BJ (cell line): ENCODE data around the gene TSC22D1. TPM values are rescaled to one million over a fixed set of nuclear protein-coding genes. Genes with fewer than 3 reads are reported as not detected.

Experiments
- CTCF ChIA-PET: fragments of 350-600 bp; formaldehyde crosslinking; extraction: SDS; loops from one replicate; lab custom pipeline; 2021; ENCODE audit warnings: antibody characterized with exemption, inconsistent platforms; lab: Yijun Ruan, JAX
- POLR2A ChIA-PET: fragments of 300-600 bp; sonication (Branson Sonifier 250); formaldehyde crosslinking; extraction: SDS; loops from one replicate; lab custom pipeline; 2021; ENCODE audit warnings: antibody characterized with exemption; lab: Charles Lee
- DNase-seq: peaks from one replicate; pipeline ENCODE4 v3.0.0-alpha.2; 2011; ENCODE audit warnings: low read depth
- H3K27me3 ChIP-seq: 2 replicates; pipeline ENCODE4 v1.6.0; 2011; ENCODE audit warnings: low read length; ENCODE audit not compliant: control insufficient read depth, insufficient read depth
- H3K36me3 ChIP-seq: 2 replicates; pipeline ENCODE4 v1.5.1; 2011; ENCODE audit warnings: low read length; ENCODE audit not compliant: control insufficient read depth, insufficient read depth
- H3K4me3 ChIP-seq: 2 replicates; pipeline ENCODE4 v1.5.1; 2011; ENCODE audit warnings: low read depth, mild to moderate bottlenecking, control low read depth, low read length
- CTCF ChIP-seq: IDR thresholded peaks from 2 replicates; pipeline ENCODE4 v1.5.1; 2011; ENCODE audit warnings: low read depth, mild to moderate bottlenecking, control low read depth, inconsistent platforms, low read length, moderate library complexity; ENCODE audit not compliant: insufficient read depth
- polyA plus RNA-seq: library from polyadenylated mRNA; depleted of rRNA; stranded (reverse); fragments of >200 nt; gene quantifications from 2 replicates; pipeline ENCODE4 v1.2.3, GENCODE V29; 2011

TSC22D1 gene
- polyA plus RNA-seq, 1 experiment = 33.5 TPM

GRCh38 chr13:44470638-44471562 lies 105.2 kb downstream of the TSC22D1 start:
- ChIA-PET CTCF (interaction anchor here (0.8 to 2.8 kb wide), 9 partner anchors 8 to 569 kb away, joined by 3 to 14 read pairs (median 4); no protein-coding TSS in a partner anchor), POLR2A (interaction anchor here (0.8 kb wide), 1 partner anchor 12 kb away, joined by 3 read pairs; no protein-coding TSS in a partner anchor)
- peak; percentile 35; the same call in 1 of the 2 replicates for TF ChIP-seq CTCF
- no peaks in the 10 kb centered on the region for H3K36me3 ChIP-seq
- H3K4me3 ChIP-seq = no peak overlapping the region
- no peak for DNase-seq
- H3K27me3 ChIP-seq = no peaks in the 10 kb centered on the region

- no peaks in the 10 kb centered on the region for H3K36me3 ChIP-seq
- no peak overlapping the region for H3K4me3 ChIP-seq
- POLR2A ChIA-PET = no interaction called here
- CTCF ChIA-PET = interaction anchor here (1.5 to 2.8 kb wide), 3 partner anchors 457 to 563 kb away, joined by 3 to 14 read pairs (median 5); no protein-coding TSS in a partner anchor
- DNase-seq = no peak
- no peak for TF ChIP-seq CTCF
- no peaks in the 10 kb centered on the region for H3K27me3 ChIP-seq
Measured at GRCh38 chr13:44468874-44469273, 107.3 kb downstream of the TSC22D1 start.

- no peak for TF ChIP-seq CTCF
- DNase-seq = peak; percentile 12
- no peaks in the 10 kb centered on the region for H3K27me3 ChIP-seq
- ChIA-PET CTCF (interaction anchor here (0.7 to 2.2 kb wide), 5 partner anchors 28 to 560 kb away, joined by 3 to 8 read pairs (median 5); no protein-coding TSS in a partner anchor), POLR2A (no interaction called here)
- H3K36me3 ChIP-seq = no peaks in the 10 kb centered on the region
- no peak overlapping the region for H3K4me3 ChIP-seq
Measured at GRCh38 chr13:44465318-44465717, 110.8 kb downstream of the TSC22D1 start.

- no peak for TF ChIP-seq CTCF
- H3K36me3 ChIP-seq = no peaks in the 10 kb centered on the region; the same call in 1 of the 2 replicates
- H3K4me3 ChIP-seq = no peak overlapping the region
- CTCF ChIA-PET = interaction anchor here (0.7 to 2.2 kb wide), 5 partner anchors 15 to 559 kb away, joined by 3 to 8 read pairs (median 5); no protein-coding TSS in a partner anchor
- POLR2A ChIA-PET = interaction anchor here (0.6 kb wide), 1 partner anchor 29 kb away, joined by 3 read pairs; no protein-coding TSS in a partner anchor
- no peaks in the 10 kb centered on the region for H3K27me3 ChIP-seq
- DNase-seq = no peak
Measured at GRCh38 chr13:44464471-44464870, 111.7 kb downstream of the TSC22D1 start.

GRCh38 chr13:44463759-44464158 lies 112.4 kb downstream of the TSC22D1 start:
- Histone ChIP-seq H3K36me3 (no peaks in the 10 kb centered on the region; the same call in 1 of the 2 replicates), H3K27me3 (no peaks in the 10 kb centered on the region), H3K4me3 (no peak overlapping the region)
- TF ChIP-seq CTCF = no peak
- CTCF ChIA-PET = interaction anchor here (1.6 kb wide), 1 partner anchor 558 kb away, joined by 5 read pairs; no protein-coding TSS in a partner anchor
- POLR2A ChIA-PET = no interaction called here
- DNase-seq = no peak
